Stimulated activated CD8-positive, alpha-beta memory T cell treated with anti-CD3 and anti-CD28 coated beads, Interleukin-15, amount 100 ng/mL, for 4 hours (primary cell): ENCODE data around the gene UBQLN1.
A peak's percentile ranks its signal among the peaks of the same experiment; 100 is the strongest.
"Not testable (repeated sequence)": the region's sequence is repeated elsewhere in the genome, so short reads cannot be mapped to it uniquely, and the experiment has no call there.

ENCODE experiments used
- DNase-seq, 2 donors: peaks; one replicate each; pipeline ENCODE4 v3.0.0-alpha.2; 2020; ENCODE audit warnings: low read depth in 2 of 2

Gene UBQLN1

GRCh38 chr9:83633676-83634075 is 74.1 kb downstream of the UBQLN1 start:
- DNase-seq = no peak

GRCh38 chr9:83633255-83633654 is 74.5 kb downstream of the UBQLN1 start:
- no peak for DNase-seq

GRCh38 chr9:83630938-83631457 is 76.8 kb downstream of the UBQLN1 start:
- no peak for DNase-seq

GRCh38 chr9:83629433-83630104 is 78.2 kb downstream of the UBQLN1 start:
- no peak for DNase-seq

GRCh38 chr9:83628540-83628939 is 79.2 kb downstream of the UBQLN1 start:
- no peak for DNase-seq

GRCh38 chr9:83625178-83625577 is 82.6 kb downstream of the UBQLN1 start:
- no peak for DNase-seq

- DNase-seq = no peak
Measured at GRCh38 chr9:83623679-83624076, 84.1 kb downstream of the UBQLN1 start.

GRCh38 chr9:83622939-83623678 is 84.6 kb downstream of the UBQLN1 start, which contains the start of gene IDNK:
Gene IDNK, plus strand, starts transcription at chr9:83623143. Its CDS starts 29 bp downstream, at chr9:83623172.
- peak in 1 of 2 donors; percentile 48 for DNase-seq

GRCh38 chr9:83622433-83622938 is 85.3 kb downstream of the UBQLN1 start:
- DNase-seq = no peak

- DNase-seq = no peak
Measured at GRCh38 chr9:83620841-83621636, 86.7 kb downstream of the UBQLN1 start.

- DNase-seq = no peak
Measured at GRCh38 chr9:83617299-83617698, 90.5 kb downstream of the UBQLN1 start.

GRCh38 chr9:83613298-83613697 is 94.5 kb downstream of the UBQLN1 start:
- not testable (repeated sequence) for DNase-seq
